Trophoblast cell (in vitro differentiated cells and primary cell): ENCODE measurements around the gene ALAS1.

Source experiments
- DNase-seq, 2 donors: peaks; one replicate each; pipeline ENCODE4 v3.0.0-alpha.2; 2016
- H2AFZ ChIP-seq: 2 replicates; pipeline ENCODE4 v1.6.1; 2013; ENCODE audit warnings: low read length, moderate library complexity, mild to moderate bottlenecking; ENCODE audit not compliant: insufficient read depth, poor library complexity
- H2AK5ac ChIP-seq: 2 replicates; pipeline ENCODE4 v1.6.1; 2013; ENCODE audit warnings: mild to moderate bottlenecking, low read length
- H2BK120ac ChIP-seq: 2 replicates; pipeline ENCODE4 v1.6.1; 2013; ENCODE audit warnings: low read length, mild to moderate bottlenecking, moderate library complexity; ENCODE audit not compliant: insufficient read depth, poor library complexity
- H2BK12ac ChIP-seq: 2 replicates; pipeline ENCODE4 v1.6.1; 2013; ENCODE audit warnings: mild to moderate bottlenecking, low read length, moderate library complexity
- H2BK5ac ChIP-seq: 2 replicates; pipeline ENCODE4 v1.6.1; 2013; ENCODE audit warnings: low read length, low read depth, moderate library complexity, mild to moderate bottlenecking; ENCODE audit not compliant: poor library complexity
- H3K14ac ChIP-seq: 2 replicates; pipeline ENCODE4 v1.6.1; 2013; ENCODE audit warnings: mild to moderate bottlenecking, low read length
- H3K18ac ChIP-seq: 2 replicates; pipeline ENCODE4 v1.6.1; 2013; ENCODE audit warnings: mild to moderate bottlenecking, low read length
- H3K23ac ChIP-seq: 2 replicates; pipeline ENCODE4 v1.6.1; 2013; ENCODE audit warnings: low read length
- H3K27ac ChIP-seq: 2 replicates; pipeline ENCODE4 v1.5.1; 2013; ENCODE audit warnings: low read depth, mild to moderate bottlenecking, inconsistent platforms, low read length, moderate library complexity
- H3K27me3 ChIP-seq: 2 replicates; pipeline ENCODE4 v1.6.1; 2013; ENCODE audit warnings: inconsistent platforms, mild to moderate bottlenecking, low read length, moderate library complexity; ENCODE audit not compliant: insufficient read depth
- H3K36me3 ChIP-seq, 2 experiments: 1 replicate in 1 of 2; 2 replicates in 1 of 2; pipeline ENCODE4 v1.6.1; 2013; ENCODE audit warnings: low read length in 2 of 2, mild to moderate bottlenecking in 2 of 2, moderate library complexity in 1 of 2; ENCODE audit not compliant: insufficient read depth in 2 of 2, control insufficient read depth in 1 of 2
- H3K4ac ChIP-seq: 2 replicates; pipeline ENCODE4 v1.6.1; 2013; ENCODE audit warnings: low read depth, mild to moderate bottlenecking, low read length, moderate library complexity
- H3K4me1 ChIP-seq, 2 experiments: 1 replicate in 1 of 2; 2 replicates in 1 of 2; pipeline ENCODE4 v1.6.1; 2013; ENCODE audit warnings: low read length in 2 of 2, mild to moderate bottlenecking in 2 of 2, moderate library complexity in 1 of 2; ENCODE audit not compliant: insufficient read depth in 2 of 2, control insufficient read depth in 1 of 2
- H3K4me2 ChIP-seq: 2 replicates; pipeline ENCODE4 v1.6.1; 2013; ENCODE audit warnings: inconsistent platforms, mild to moderate bottlenecking, low read length, moderate library complexity
- H3K4me3 ChIP-seq: 2 replicates; pipeline ENCODE4 v1.5.1; 2013; ENCODE audit warnings: mild to moderate bottlenecking, low read depth, low read length, inconsistent platforms
- H3K79me1 ChIP-seq: one replicate; pipeline ENCODE4 v1.6.1; 2013; ENCODE audit warnings: low read length
- H3K79me2 ChIP-seq: 2 replicates; pipeline ENCODE4 v1.6.1; 2013; ENCODE audit warnings: low read length, mild to moderate bottlenecking; ENCODE audit not compliant: control insufficient read depth, insufficient read depth, poor library complexity
- H3K9ac ChIP-seq: 2 replicates; pipeline ENCODE4 v1.6.1; 2013; ENCODE audit warnings: mild to moderate bottlenecking, low read length
- H3K9me3 ChIP-seq: 2 replicates; pipeline ENCODE4 v1.6.1; 2013; ENCODE audit warnings: low read depth, mild to moderate bottlenecking, control low read depth, inconsistent platforms, low read length; ENCODE audit not compliant: insufficient read depth
- H4K12ac ChIP-seq: 2 replicates; pipeline ENCODE4 v1.6.1; 2013; ENCODE audit warnings: low read depth, mild to moderate bottlenecking, low read length, moderate library complexity
- H4K8ac ChIP-seq: 2 replicates; pipeline ENCODE4 v1.6.1; 2013; ENCODE audit warnings: low read depth, mild to moderate bottlenecking, low read length, moderate library complexity
- H4K91ac ChIP-seq: one replicate; pipeline ENCODE4 v1.6.1; 2013; ENCODE audit warnings: low read depth, mild to moderate bottlenecking, low read length, moderate library complexity
- WGBS: extraction: QIAGEN DNeasy Blood & Tissue Kit; methylation state at CpG from one replicate; pipeline ENCODE4 v1.1.7; 2013; ENCODE audit warnings: missing lambda C conversion rate; ENCODE audit not compliant: insufficient read length, insufficient coverage; ENCODE audit errors: extremely low coverage; 5-methylcytosine and 5-hydroxymethylcytosine counted together

Gene ALAS1

DNA sequence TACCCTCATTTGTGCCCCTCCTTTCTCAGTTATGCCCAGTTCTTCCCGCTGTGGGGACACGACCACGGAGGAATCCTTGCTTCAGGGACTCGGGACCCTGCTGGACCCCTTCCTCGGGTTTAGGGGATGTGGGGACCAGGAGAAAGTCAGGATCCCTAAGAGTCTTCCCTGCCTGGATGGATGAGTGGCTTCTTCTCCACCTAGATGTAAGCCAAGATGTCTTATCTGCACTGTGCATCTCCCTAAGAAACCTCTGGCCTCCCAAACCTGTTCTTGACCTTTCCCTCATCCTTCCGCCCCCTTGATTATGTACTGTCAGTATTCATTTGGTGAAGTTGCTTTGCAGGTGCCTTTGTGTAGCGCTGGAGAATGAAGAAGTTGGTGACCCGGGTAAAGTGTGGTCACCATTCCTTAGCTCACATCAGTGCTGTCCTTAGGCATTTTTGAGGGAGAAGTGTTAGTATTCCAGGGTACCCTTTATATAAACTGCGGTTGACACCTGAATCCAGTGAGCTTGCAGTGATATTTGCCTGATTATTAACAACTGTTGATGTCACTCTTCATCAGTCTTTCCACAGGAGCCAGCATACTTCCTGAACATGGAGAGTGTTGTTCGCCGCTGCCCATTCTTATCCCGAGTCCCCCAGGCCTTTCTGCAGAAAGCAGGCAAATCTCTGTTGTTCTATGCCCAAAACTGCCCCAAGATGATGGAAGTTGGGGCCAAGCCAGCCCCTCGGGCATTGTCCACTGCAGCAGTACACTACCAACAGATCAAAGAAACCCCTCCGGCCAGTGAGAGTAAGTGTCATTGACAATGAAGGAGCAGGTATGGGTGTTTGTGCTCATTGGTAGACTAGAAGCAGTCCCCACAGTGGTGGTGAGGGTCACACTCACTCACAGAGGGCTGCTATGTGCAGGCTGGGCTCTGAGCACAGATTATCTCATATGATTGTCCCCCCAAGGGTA is 966 bp downstream of the ALAS1 start:
- no CpG with 5 or more reads among the region's 14 CpGs for WGBS
- Histone ChIP-seq H3K4ac (peak overlapping the region; percentile 85), H3K79me1 (peaks cover 11% of the 10 kb centered on the region), H2AK5ac (peak overlapping the region; percentile 93), H4K91ac (peak overlapping the region; percentile 95), H3K36me3 (peaks cover 18 to 21% of the 10 kb centered on the region in 2 experiments), H3K14ac (peak overlapping the region; percentile 98), H2BK5ac (peak overlapping the region; percentile 88), H2BK120ac (peak overlapping the region; percentile 29), H2AFZ (peak overlapping the region; percentile 94), H4K8ac (peak overlapping the region; percentile 94), H3K4me3 (peak overlapping the region; percentile 95), H3K27me3 (no peaks in the 10 kb centered on the region), H3K79me2 (peaks cover 7% of the 10 kb centered on the region), H3K23ac (no peak overlapping the region), H3K27ac (no peak overlapping the region), H3K9me3 (peaks cover 2% of the 10 kb centered on the region), H2BK12ac (no peak overlapping the region), H3K18ac (peak overlapping the region; percentile 99), H4K12ac (peak overlapping the region; percentile 79), H3K4me1 (peaks cover 11 to 14% of the 10 kb centered on the region in 2 experiments), H3K9ac (peak overlapping the region; percentile 88), H3K4me2 (peak overlapping the region; percentile 77)
- peak in 1 of 2 donors; percentile 41 for DNase-seq

GRCh38 chr3:52200981-52201679 is 3.2 kb downstream of the ALAS1 start:
- Histone ChIP-seq H2BK12ac (no peak overlapping the region), H3K4me2 (no peak overlapping the region), H3K9ac (no peak overlapping the region), H2AFZ (no peak overlapping the region), H3K27ac (no peak overlapping the region), H3K23ac (no peak overlapping the region), H3K79me2 (peaks cover 7% of the 10 kb centered on the region), H4K8ac (no peak overlapping the region), H3K79me1 (peaks cover 11% of the 10 kb centered on the region), H3K27me3 (no peaks in the 10 kb centered on the region), H2AK5ac (no peak overlapping the region), H3K9me3 (peaks cover 2% of the 10 kb centered on the region), H4K12ac (no peak overlapping the region), H2BK120ac (no peak overlapping the region), H3K36me3 (peaks cover 30 to 40% of the 10 kb centered on the region in 2 experiments), H3K18ac (no peak overlapping the region), H3K4me1 (peaks cover 11 to 14% of the 10 kb centered on the region in 2 experiments), H4K91ac (no peak overlapping the region), H3K14ac (no peak overlapping the region), H3K4ac (no peak overlapping the region), H3K4me3 (no peak overlapping the region), H2BK5ac (no peak overlapping the region)
- WGBS = no CpG with 5 or more reads among the region's 5 CpGs
- DNase-seq = peak in 1 of 2 donors; percentile 27

GRCh38 chr3:52202384-52203077 is 4.6 kb downstream of the ALAS1 start:
- no peak overlapping the region for H3K27ac ChIP-seq
- no peaks in the 10 kb centered on the region for H3K27me3 ChIP-seq
- WGBS = no CpG with 5 or more reads among the region's 4 CpGs
- H2BK12ac ChIP-seq = no peak overlapping the region
- peaks cover 9% of the 10 kb centered on the region for H3K79me1 ChIP-seq
- H3K4me1 ChIP-seq = peaks cover 8 to 12% of the 10 kb centered on the region in 2 experiments
- H3K79me2 ChIP-seq = peaks cover 7% of the 10 kb centered on the region
- H3K9ac ChIP-seq = peak overlapping the region; percentile 13
- no peak overlapping the region for H3K14ac ChIP-seq
- H4K8ac ChIP-seq = no peak overlapping the region
- H2BK5ac ChIP-seq = no peak overlapping the region
- no peak overlapping the region for H3K23ac ChIP-seq
- no peak overlapping the region for H3K4me2 ChIP-seq
- peaks cover 36 to 52% of the 10 kb centered on the region in 2 experiments for H3K36me3 ChIP-seq
- peak in 1 of 2 donors; percentile 22 for DNase-seq
- H4K91ac ChIP-seq = no peak overlapping the region
- no peak overlapping the region for H2AK5ac ChIP-seq
- no peak overlapping the region for H4K12ac ChIP-seq
- no peak overlapping the region for H3K18ac ChIP-seq
- H2AFZ ChIP-seq = no peak overlapping the region
- peaks cover 2% of the 10 kb centered on the region for H3K9me3 ChIP-seq
- no peak overlapping the region for H2BK120ac ChIP-seq
- no peak overlapping the region for H3K4ac ChIP-seq
- H3K4me3 ChIP-seq = no peak overlapping the region

DNA sequence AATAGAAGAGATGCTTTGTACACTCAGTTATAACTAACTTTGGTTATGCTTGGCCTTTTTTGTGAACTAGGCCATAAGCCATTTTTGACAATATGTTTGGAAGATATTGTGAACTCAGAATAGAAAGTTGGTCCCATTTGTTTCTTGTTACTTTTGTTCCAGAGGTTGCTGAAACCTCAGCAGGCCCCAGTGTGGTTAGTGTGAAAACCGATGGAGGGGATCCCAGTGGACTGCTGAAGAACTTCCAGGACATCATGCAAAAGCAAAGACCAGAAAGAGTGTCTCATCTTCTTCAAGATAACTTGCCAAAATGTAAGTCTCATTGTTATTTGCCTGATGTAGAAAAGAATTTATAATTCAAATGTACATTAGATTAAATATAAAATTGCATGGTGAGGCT is 5.7 kb downstream of the ALAS1 start:
- no peak overlapping the region for H3K14ac ChIP-seq

More for the DNA sequence above, 5.7 kb downstream of the ALAS1 start:
- Histone ChIP-seq H3K4me3 (no peak overlapping the region), H3K4me2 (no peak overlapping the region), H3K27me3 (no peaks in the 10 kb centered on the region), H3K23ac (no peak overlapping the region), H4K8ac (no peak overlapping the region), H2AK5ac (no peak overlapping the region), H3K36me3 (peaks cover 42 to 62% of the 10 kb centered on the region in 2 experiments), H3K18ac (no peak overlapping the region), H3K79me1 (no peaks in the 10 kb centered on the region), H2BK5ac (no peak overlapping the region), H3K9ac (no peak overlapping the region), H2BK12ac (no peak overlapping the region), H3K79me2 (no peaks in the 10 kb centered on the region), H2AFZ (no peak overlapping the region), H3K4me1 (peaks cover 7% of the 10 kb centered on the region in 2 experiments), H4K12ac (no peak overlapping the region), H3K9me3 (peaks cover 2% of the 10 kb centered on the region), H4K91ac (no peak overlapping the region), H3K27ac (no peak overlapping the region), H2BK120ac (no peak overlapping the region), H3K4ac (no peak overlapping the region)
- WGBS = no CpG with 5 or more reads among the region's 1 CpG
- DNase-seq = no peak
